Body of pancreas (tissue), 4 donors: ENCODE measurements around the gene ARHGAP22. TPM values are rescaled to one million over a fixed set of nuclear protein-coding genes. Genes with fewer than 3 reads are reported as not detected.

ENCODE experiments used
- ATAC-seq: fragments of 150-250 bp; one replicate; pipeline ENCODE4 v1.9.1; 2016
- DNase-seq, 4 donors: peaks; one replicate each; pipeline ENCODE4 v3.0.0-alpha.2; 2019
- H3K27ac ChIP-seq, 4 donors: fragments of 200-600 bp; sonication (generic); 1 replicate in 3 of 4; 2 replicates in 1 of 4; pipeline versions ENCODE4 v1.5.1 to v1.6.1; 2016 to 2019; ENCODE audit warnings: mild to moderate bottlenecking in 1 of 4, mixed read lengths in 1 of 4, moderate library complexity in 1 of 4
- H3K27me3 ChIP-seq, 2 donors: fragments of 200-600 bp; sonication (generic); one replicate each; pipeline ENCODE4 v1.6.0; 2016; ENCODE audit warnings: mild to moderate bottlenecking in 1 of 2
- H3K36me3 ChIP-seq, 2 donors: fragments of 200-600 bp; sonication (generic); replicated peaks in 1 of 2; 2 replicates each; pipeline ENCODE4 v1.5.1; 2016; ENCODE audit warnings: low read depth in 2 of 2; ENCODE audit not compliant: insufficient read depth in 1 of 2
- H3K4me1 ChIP-seq: fragments of 200-600 bp; sonication (generic); one replicate; pipeline ENCODE4 v1.6.0; 2016
- H3K4me3 ChIP-seq, 2 donors: fragments of 200-600 bp; sonication (generic); 1 replicate in 1 of 2; 2 replicates in 1 of 2; pipeline ENCODE4 v1.5.1; 2016 to 2019
- H3K9me3 ChIP-seq, 3 donors: fragments of 200-600 bp; sonication (generic); 1 replicate in 2 of 3; 2 replicates in 1 of 3; pipeline ENCODE4 v1.5.1; 2016
- CTCF ChIP-seq, 7 experiments: fragments of 450-650 bp in 4 of 7; fragments of 200-600 bp in 3 of 7; sonication (generic) in 3 of 7; IDR thresholded peaks; one replicate each; pipeline ENCODE4 v1.5.1; 2016 to 2019; ENCODE audit warnings: antibody characterized with exemption in 7 of 7
- POLR2A ChIP-seq, 3 donors: fragments of 450-650 bp; IDR thresholded peaks; one replicate each; pipeline ENCODE4 v1.6.1; 2016; ENCODE audit warnings: antibody characterized with exemption in 3 of 3, mild to moderate bottlenecking in 2 of 3
- WGBS, 2 donors: methylation state at CpG; one replicate each; pipeline ENCODE4 v1.1.5; 2017; 5-methylcytosine and 5-hydroxymethylcytosine counted together
- intact Hi-C: fragments of 100-400 bp; cut with DNase I; formaldehyde crosslinking; loops from one replicate; pipeline ENCODE4 v1.15.1; 2023
- total RNA-seq, 2 donors: library from RNA; depleted of rRNA; stranded (reverse); fragments of >200 nt; gene quantifications; one replicate each; pipeline ENCODE4 v1.1.0, GENCODE V29; 2016

The ARHGAP22 gene
- total RNA-seq, 2 donors from 2014 or later: 1.6 to 4.6 TPM

DNA sequence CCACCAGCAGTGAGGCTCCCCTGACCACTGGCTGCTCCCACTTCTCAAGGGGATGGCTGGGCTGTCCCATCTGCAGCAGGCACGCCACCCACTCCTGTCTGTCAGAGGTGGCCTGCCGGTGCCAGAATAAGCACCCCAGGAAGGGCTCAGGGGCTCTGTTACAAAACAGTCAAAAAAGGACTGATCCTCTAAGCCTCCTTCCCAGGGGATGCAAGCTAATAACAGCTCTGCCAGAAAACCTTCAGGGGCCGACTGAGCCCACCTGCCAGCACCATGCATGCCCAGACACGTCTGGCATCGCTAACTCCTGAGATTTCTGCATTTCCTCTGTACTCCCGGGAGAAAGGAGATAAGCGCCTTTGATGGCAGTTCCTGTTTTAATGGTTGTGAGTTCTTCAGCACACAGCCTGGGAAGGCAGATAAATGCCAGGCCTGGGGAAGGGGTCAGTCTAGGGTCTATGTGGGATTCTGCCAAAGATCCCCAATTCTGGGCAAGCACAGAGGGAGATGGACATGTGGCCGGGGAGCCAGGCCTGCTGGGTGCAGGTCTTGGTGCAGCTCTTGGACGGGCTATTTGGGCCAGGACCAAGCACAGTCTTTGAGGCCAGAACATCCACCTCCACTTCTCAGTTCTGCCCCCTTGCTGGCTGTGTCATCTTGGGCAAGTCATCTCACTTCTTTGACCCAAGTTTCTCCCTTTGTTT lies 128.4 kb downstream of the ARHGAP22 start:
- DNase-seq (no peak), ATAC-seq (no peak)
- Histone ChIP-seq H3K4me3 (no peak overlapping the region), H3K9me3 (no peaks in the 10 kb centered on the region), H3K27me3 (no peaks in the 10 kb centered on the region), H3K4me1 (no peaks in the 10 kb centered on the region), H3K27ac (no peak overlapping the region), H3K36me3 (no peaks in the 10 kb centered on the region)
- 68 to 80% methylated on average over 7 to 9 of the region's 9 CpGs for WGBS, 2 donors
- intact Hi-C loops: no loop called here
- TF ChIP-seq POLR2A (IDR thresholded peaks at IDR 0.05) (no peak), CTCF (IDR thresholded peaks at IDR 0.05) (no peak)

DNA sequence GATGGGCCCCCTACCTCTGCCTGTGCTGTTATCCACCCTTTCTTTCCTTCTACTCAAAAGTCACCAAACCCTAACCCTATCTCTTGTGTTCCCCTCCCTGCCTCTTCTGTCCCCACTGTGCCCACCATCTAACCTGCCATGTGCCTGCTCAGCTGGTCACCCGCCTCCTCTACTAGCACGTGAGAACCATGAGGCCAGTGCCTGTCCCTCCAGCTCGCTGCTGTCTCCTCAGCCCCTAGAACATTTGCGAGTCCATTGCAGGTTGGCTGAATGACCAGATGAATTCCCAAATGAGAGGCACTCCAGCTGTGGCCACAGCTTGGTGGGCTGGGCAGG lies 129.0 kb downstream of the ARHGAP22 start:
- no peak for ATAC-seq
- Histone ChIP-seq H3K4me3 (no peak overlapping the region), H3K27me3 (no peaks in the 10 kb centered on the region), H3K36me3 (no peaks in the 10 kb centered on the region), H3K9me3 (no peaks in the 10 kb centered on the region), H3K27ac (no peak overlapping the region), H3K4me1 (no peaks in the 10 kb centered on the region)
- intact Hi-C loops: no loop called here
- TF ChIP-seq POLR2A (IDR thresholded peaks at IDR 0.05): no peak
- no peak for TF ChIP-seq CTCF (IDR thresholded peaks at IDR 0.05)
- no peak for DNase-seq
- WGBS, 2 donors: 84 to 91% methylated on average over 4 of the region's 4 CpGs

GRCh38 chr10:48474765-48475365 lies 130.0 kb downstream of the ARHGAP22 start:
- H3K36me3 ChIP-seq: no peaks in the 10 kb centered on the region
- H3K27ac ChIP-seq: no peak overlapping the region
- intact Hi-C loops: no loop called here
- TF ChIP-seq CTCF (IDR thresholded peaks at IDR 0.05) (no peak), POLR2A (IDR thresholded peaks at IDR 0.05) (no peak)
- no peaks in the 10 kb centered on the region for H3K4me1 ChIP-seq
- H3K27me3 ChIP-seq: no peaks in the 10 kb centered on the region
- ATAC-seq (no peak), DNase-seq (no peak)
- no peaks in the 10 kb centered on the region for H3K9me3 ChIP-seq
- 87% methylated on average over 3 of the region's 3 CpGs for WGBS, 2 donors
- no peak overlapping the region for H3K4me3 ChIP-seq

DNA sequence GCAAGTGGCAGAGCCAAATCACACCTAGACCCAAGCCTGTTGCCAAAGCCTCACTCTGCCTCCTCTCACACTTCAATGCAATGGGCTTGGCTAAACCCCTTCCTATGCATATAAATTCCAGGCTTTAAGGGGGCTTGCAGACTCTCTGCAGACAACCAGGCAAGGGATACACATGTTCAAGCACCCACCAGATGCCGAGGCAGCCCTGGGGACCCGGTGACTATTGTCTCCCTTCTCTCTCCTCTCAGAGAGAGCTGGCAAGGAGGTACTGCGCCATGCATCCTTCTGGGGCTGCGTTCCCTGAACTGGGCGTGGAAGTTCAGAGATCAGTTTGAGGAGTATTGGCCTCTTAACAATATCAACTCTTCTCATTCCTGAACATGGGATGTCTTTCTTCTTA lies 131.2 kb downstream of the ARHGAP22 start:
- intact Hi-C loops: no loop called here
- TF ChIP-seq POLR2A (IDR thresholded peaks at IDR 0.05) (no peak), CTCF (IDR thresholded peaks at IDR 0.05) (no peak)
- no peaks in the 10 kb centered on the region for H3K36me3 ChIP-seq
- WGBS, 2 donors: 88 to 98% methylated on average over 5 of the region's 5 CpGs
- DNase-seq: no peak
- H3K27ac ChIP-seq: no peak overlapping the region
- no peak for ATAC-seq
- no peak overlapping the region for H3K4me3 ChIP-seq
- H3K4me1 ChIP-seq: no peaks in the 10 kb centered on the region
- H3K27me3 ChIP-seq: no peaks in the 10 kb centered on the region
- no peaks in the 10 kb centered on the region for H3K9me3 ChIP-seq
